Brain microvascular endothelial cell (primary cell): ENCODE results near the gene DENND1A.

Experiments
- DNase-seq: peaks from one replicate; pipeline ENCODE4 v3.0.0-alpha.2; 2020
- H3K27ac ChIP-seq: fragments of 250-450 bp; sonication (Bioruptor Pico); 2 replicates; pipeline ENCODE4 v1.5.1; 2020; ENCODE audit warnings: mild to moderate bottlenecking, moderate library complexity
- H3K27me3 ChIP-seq: fragments of 250-450 bp; sonication (Bioruptor Pico); replicated peaks from 2 replicates; pipeline ENCODE4 v1.5.1; 2020; ENCODE audit warnings: mild to moderate bottlenecking
- H3K36me3 ChIP-seq: fragments of 250-450 bp; sonication (Bioruptor Pico); replicated peaks from 2 replicates; pipeline ENCODE4 v1.5.1; 2020; ENCODE audit warnings: mild to moderate bottlenecking
- H3K4me3 ChIP-seq: 2 replicates; pipeline ENCODE4 v1.5.1; 2011; ENCODE audit warnings: low read depth, mild to moderate bottlenecking, control low read depth, low read length, moderate library complexity
- in situ Hi-C: cut with HindIII; loops from 2 replicates; pipeline ENCODE4 v1.10.0; 2017; ENCODE audit warnings: low sequenced_read_pairs, low pct_ligation_motif_present
- TF ChIP-seq, protein P1 (sequence below): IDR thresholded peaks from 2 replicates; pipeline ENCODE4 v1.5.1; 2011; ENCODE audit warnings: low read depth, mild to moderate bottlenecking, moderate library complexity, low read length, control low read depth, inconsistent platforms; ENCODE audit errors: missing control alignments

The DENND1A gene

DNA sequence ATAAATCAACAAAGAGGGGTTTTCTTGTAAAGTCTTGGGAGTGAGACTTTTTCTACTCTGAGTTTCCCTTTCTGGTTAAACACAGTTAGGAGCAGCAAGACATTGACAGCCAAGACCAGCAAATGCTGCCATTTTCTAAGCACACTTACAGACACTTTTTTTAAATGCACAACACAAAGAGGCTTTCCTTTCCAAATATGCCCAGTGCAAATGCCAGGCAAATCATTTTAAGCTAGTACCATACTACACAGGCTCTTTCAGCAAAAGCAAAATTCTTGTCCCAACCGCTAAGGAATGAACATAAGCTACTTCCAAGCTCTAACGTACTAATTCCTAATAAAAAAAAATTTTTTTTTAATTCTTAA lies 68.2 kb downstream of the DENND1A start:
- TF ChIP-seq, protein P1, sequence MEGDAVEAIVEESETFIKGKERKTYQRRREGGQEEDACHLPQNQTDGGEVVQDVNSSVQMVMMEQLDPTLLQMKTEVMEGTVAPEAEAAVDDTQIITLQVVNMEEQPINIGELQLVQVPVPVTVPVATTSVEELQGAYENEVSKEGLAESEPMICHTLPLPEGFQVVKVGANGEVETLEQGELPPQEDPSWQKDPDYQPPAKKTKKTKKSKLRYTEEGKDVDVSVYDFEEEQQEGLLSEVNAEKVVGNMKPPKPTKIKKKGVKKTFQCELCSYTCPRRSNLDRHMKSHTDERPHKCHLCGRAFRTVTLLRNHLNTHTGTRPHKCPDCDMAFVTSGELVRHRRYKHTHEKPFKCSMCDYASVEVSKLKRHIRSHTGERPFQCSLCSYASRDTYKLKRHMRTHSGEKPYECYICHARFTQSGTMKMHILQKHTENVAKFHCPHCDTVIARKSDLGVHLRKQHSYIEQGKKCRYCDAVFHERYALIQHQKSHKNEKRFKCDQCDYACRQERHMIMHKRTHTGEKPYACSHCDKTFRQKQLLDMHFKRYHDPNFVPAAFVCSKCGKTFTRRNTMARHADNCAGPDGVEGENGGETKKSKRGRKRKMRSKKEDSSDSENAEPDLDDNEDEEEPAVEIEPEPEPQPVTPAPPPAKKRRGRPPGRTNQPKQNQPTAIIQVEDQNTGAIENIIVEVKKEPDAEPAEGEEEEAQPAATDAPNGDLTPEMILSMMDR, result no peak
- no peaks in the 10 kb centered on the region for H3K27me3 ChIP-seq
- no peak overlapping the region for H3K27ac ChIP-seq
- no peaks in the 10 kb centered on the region for H3K36me3 ChIP-seq
- no peak overlapping the region for H3K4me3 ChIP-seq
- in situ Hi-C loops, result no loop called here
- no peak for DNase-seq

DNA sequence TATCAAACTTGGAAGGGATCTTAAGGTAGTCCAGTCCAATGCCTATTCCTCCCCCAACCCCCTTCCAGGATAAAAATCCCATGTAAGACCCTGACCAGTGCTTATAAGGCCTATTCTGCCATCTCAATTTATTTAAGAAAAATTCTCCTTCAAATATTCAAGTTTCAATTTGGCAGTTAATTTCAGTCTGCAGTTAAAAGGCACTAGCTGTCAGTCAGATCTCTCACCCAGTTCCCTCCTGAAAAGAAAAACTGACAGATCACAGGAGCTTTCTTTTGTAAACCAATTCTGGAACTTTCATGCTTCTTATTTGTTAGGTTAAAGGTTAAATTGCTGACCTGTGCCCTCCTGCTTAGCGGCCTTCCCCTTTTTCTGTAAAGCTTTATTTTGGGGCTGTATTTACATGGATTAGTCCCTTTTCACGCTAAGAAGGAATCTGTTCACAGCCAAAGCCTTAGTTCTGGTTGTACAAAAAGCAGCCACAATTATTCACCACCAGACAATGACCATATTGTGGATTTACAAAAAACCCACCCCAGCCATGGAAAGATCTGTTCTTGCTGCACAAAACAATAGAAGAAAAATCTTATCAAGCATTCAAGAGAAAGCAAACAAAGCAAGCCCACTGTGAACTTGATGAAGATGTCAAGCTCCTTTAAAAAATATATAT lies 68.7 kb downstream of the DENND1A start:
- DNase-seq, result no peak
- H3K27me3 ChIP-seq, result no peaks in the 10 kb centered on the region
- in situ Hi-C loops, result no loop called here
- no peak overlapping the region for H3K4me3 ChIP-seq
- no peaks in the 10 kb centered on the region for H3K36me3 ChIP-seq
- TF ChIP-seq, protein P1, result no peak
- no peak overlapping the region for H3K27ac ChIP-seq

DNA sequence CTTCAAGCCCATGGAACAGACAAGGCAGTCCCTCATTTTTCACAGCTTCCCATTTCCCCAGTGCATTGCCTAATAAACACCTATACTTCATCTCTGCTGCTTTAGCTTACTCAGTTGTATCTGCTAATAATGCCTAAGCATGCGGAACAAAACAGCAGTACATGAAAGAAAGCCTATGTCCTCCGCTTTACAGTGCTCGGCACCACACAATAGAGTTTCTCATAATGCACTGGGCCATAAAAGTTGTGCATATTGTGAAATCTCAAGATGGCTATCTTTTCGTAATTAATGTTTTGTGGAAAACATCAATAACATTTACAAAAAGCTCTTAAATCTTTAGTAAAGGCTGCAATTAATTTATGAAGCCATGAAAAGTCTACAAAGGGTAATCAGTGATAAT lies 69.3 kb downstream of the DENND1A start:
- Histone ChIP-seq H3K27ac (no peak overlapping the region), H3K27me3 (no peaks in the 10 kb centered on the region), H3K4me3 (no peak overlapping the region), H3K36me3 (no peaks in the 10 kb centered on the region)
- DNase-seq, result no peak
- TF ChIP-seq, protein P1, result no peak
- in situ Hi-C loops, result no loop called here

DNA sequence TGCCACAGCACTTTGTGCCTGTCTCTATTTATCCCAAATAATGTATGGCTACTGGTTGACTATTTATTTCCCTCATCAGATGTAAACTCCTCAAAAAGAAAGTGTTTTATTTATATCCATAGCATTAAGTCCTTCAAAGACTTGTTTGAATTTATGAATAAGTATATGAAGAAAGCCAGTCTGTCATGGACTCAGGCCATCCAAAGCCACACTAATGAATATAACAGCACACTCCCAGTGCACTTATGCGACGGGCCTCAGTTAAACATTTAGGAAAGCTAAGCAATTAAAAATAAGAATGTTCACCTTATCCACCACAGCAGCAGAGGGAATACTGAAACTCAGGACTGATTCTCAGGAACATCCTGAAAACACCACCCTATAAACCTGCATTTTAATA lies 77.5 kb downstream of the DENND1A start:
- TF ChIP-seq, protein P1, result no peak
- no peak overlapping the region for H3K27ac ChIP-seq
- in situ Hi-C loops, result no loop called here

DNA sequence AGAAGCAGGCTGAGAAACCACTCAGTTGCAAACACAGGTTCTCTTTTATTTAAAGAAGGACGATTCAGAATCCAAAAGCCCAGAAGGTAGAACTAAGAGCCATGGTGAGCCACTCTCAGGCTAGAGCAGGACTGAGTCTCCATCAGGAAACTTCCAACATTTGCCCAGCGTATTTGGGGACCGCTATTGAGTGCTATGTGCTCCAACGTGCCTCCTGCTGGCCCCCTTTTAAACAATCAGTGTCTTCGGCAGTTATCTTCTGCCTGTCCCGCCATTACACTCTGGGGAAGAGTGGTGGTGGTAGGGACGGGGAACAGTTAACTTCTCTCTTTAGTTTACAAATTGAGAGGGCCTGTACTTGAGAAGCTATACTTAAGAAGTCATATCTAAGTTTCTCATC lies 78.1 kb downstream of the DENND1A start:
- H3K27me3 ChIP-seq, result no peaks in the 10 kb centered on the region
- H3K36me3 ChIP-seq, result no peaks in the 10 kb centered on the region
- no peak overlapping the region for H3K4me3 ChIP-seq
- in situ Hi-C loops, result no loop called here
- TF ChIP-seq, protein P1, result no peak
- DNase-seq, result no peak
- no peak overlapping the region for H3K27ac ChIP-seq

More for the DNA sequence above, 77.5 kb downstream of the DENND1A start:
- no peak overlapping the region for H3K4me3 ChIP-seq
- DNase-seq, result no peak
- no peaks in the 10 kb centered on the region for H3K27me3 ChIP-seq
- H3K36me3 ChIP-seq, result no peaks in the 10 kb centered on the region
